Endothelial cell of umbilical vein (primary cell): Measurements from ENCODE around the gene OTX2. TPM values are rescaled to one million over a fixed set of nuclear protein-coding genes. Genes with fewer than 3 reads are reported as not detected.

Experiments
- BruUV-seq: library from RNA; stranded (reverse); fragments of 400-500 nt; replicated peaks from 2 replicates; lab custom pipeline; 2021; lab: Mats Ljungman, UMichigan
- CTCF ChIA-PET: fragments of 300-600, 350-600 bp; sonication (Branson Sonifier 250); formaldehyde crosslinking; loops from one replicate; lab custom pipeline; 2021; ENCODE audit warnings: antibody characterized with exemption, inconsistent platforms; lab: Charles Lee
- POLR2A ChIA-PET: fragments of 300-600, 350-600 bp; sonication (Branson Sonifier 250); formaldehyde crosslinking; loops from one replicate; lab custom pipeline; 2021; ENCODE audit warnings: antibody characterized with exemption, inconsistent platforms; lab: Charles Lee
- DNase-seq: peaks from one replicate; pipeline ENCODE4 v3.0.0-alpha.2; 2011; ENCODE audit warnings: low read depth, low spot score
- FAIRE-seq: peaks from 2 replicates; lab custom pipeline; 2011; peaks lifted over from hg19 to GRCh38; lab: Jason Lieb, UNC
- H2AFZ ChIP-seq: 2 replicates; pipeline ENCODE4 v1.6.0; 2012; ENCODE audit warnings: low read depth, low read length, control low read depth, inconsistent platforms
- H3K27ac ChIP-seq: 2 replicates; pipeline ENCODE4 v1.5.1; 2011; ENCODE audit warnings: low read depth, mild to moderate bottlenecking, control low read depth, low read length, moderate library complexity; ENCODE audit not compliant: insufficient read depth
- H3K27me3 ChIP-seq, 2 experiments: 2 replicates each; pipeline versions ENCODE4 v1.6.0 to v1.6.1; 2011; ENCODE audit warnings: low read length in 2 of 2, mixed read lengths in 1 of 2; ENCODE audit not compliant: control insufficient read depth in 2 of 2, insufficient read depth in 2 of 2
- H3K36me3 ChIP-seq, 2 experiments: 2 replicates in 1 of 2; 3 replicates in 1 of 2; pipeline ENCODE4 v1.5.1; 2011; ENCODE audit warnings: low read length in 2 of 2, mild to moderate bottlenecking in 1 of 2, moderate library complexity in 1 of 2; ENCODE audit not compliant: control insufficient read depth in 2 of 2, insufficient read depth in 2 of 2; ENCODE audit errors: extremely low read depth in 1 of 2
- H3K4me1 ChIP-seq: 3 replicates; pipeline ENCODE4 v1.5.1; 2011; ENCODE audit warnings: mild to moderate bottlenecking, low read length; ENCODE audit not compliant: control insufficient read depth, insufficient read depth; ENCODE audit errors: extremely low read depth
- H3K4me2 ChIP-seq: 2 replicates; pipeline ENCODE4 v1.6.1; 2011; ENCODE audit warnings: low read length, control low read depth, mixed read lengths; ENCODE audit not compliant: insufficient read depth
- H3K4me3 ChIP-seq, 3 experiments: fragments of 200-600 bp in 1 of 3; sonication (generic), shearing (Covaris generic) in 1 of 3; replicated peaks in 1 of 3; 2 replicates each; pipeline ENCODE4 v1.5.1; 2011 to 2016; ENCODE audit warnings: control low read depth in 3 of 3, low read length in 3 of 3, mild to moderate bottlenecking in 2 of 3, inconsistent platforms in 1 of 3, low read depth in 1 of 3, moderate library complexity in 1 of 3; ENCODE audit not compliant: insufficient read depth in 1 of 3
- H3K79me2 ChIP-seq: 2 replicates; pipeline ENCODE4 v1.6.0; 2012; ENCODE audit warnings: low read length, inconsistent platforms; ENCODE audit not compliant: control insufficient read depth, insufficient read depth
- H3K9ac ChIP-seq: replicated peaks from 2 replicates; pipeline ENCODE3; 2011; ENCODE audit warnings: low read length, control low read depth; ENCODE audit not compliant: insufficient read depth; ENCODE audit errors: extremely low read depth
- H3K9me1 ChIP-seq: replicated peaks from 3 replicates; pipeline ENCODE4 v1.6.0; 2011; ENCODE audit warnings: mild to moderate bottlenecking, low read length; ENCODE audit not compliant: control insufficient read depth, insufficient read depth; ENCODE audit errors: extremely low read depth
- H3K9me3 ChIP-seq: replicated peaks from 2 replicates; pipeline ENCODE4 v1.5.1; 2012; ENCODE audit warnings: low read length, inconsistent platforms; ENCODE audit not compliant: control insufficient read depth, insufficient read depth
- H4K20me1 ChIP-seq: replicated peaks from 2 replicates; pipeline ENCODE3; 2011; ENCODE audit warnings: mild to moderate bottlenecking, low read length; ENCODE audit not compliant: control insufficient read depth, insufficient read depth; ENCODE audit errors: extremely low read depth
- CTCF ChIP-seq, 2 donors: IDR thresholded peaks; 1 replicate in 1 of 2; 2 replicates in 1 of 2; pipeline ENCODE4 v1.5.1; 2011; ENCODE audit warnings: low read length in 2 of 2, mild to moderate bottlenecking in 2 of 2, moderate library complexity in 2 of 2, control low read depth in 1 of 2, inconsistent platforms in 1 of 2, low read depth in 1 of 2; ENCODE audit not compliant: insufficient read depth in 1 of 2; ENCODE audit errors: extremely low read depth in 1 of 2
- EZH2 ChIP-seq: IDR thresholded peaks from 2 replicates; pipeline ENCODE4 v1.6.1; 2012; ENCODE audit warnings: borderline replicate concordance, low read depth, mild to moderate bottlenecking, moderate library complexity, low read length, inconsistent platforms; ENCODE audit not compliant: severe bottlenecking
- FOS ChIP-seq: IDR thresholded peaks from 2 replicates; pipeline ENCODE4 v1.6.1; 2011; ENCODE audit warnings: mild to moderate bottlenecking, low read length, moderate library complexity, borderline replicate concordance; ENCODE audit not compliant: insufficient read depth
- GATA2 ChIP-seq: IDR thresholded peaks from 2 replicates; pipeline ENCODE4 v1.7.0; 2011; ENCODE audit warnings: low read depth, mild to moderate bottlenecking, moderate library complexity, mixed read lengths, low read length; ENCODE audit not compliant: insufficient read length, insufficient read depth
- JUN ChIP-seq: IDR thresholded peaks from 2 replicates; pipeline ENCODE4 v1.6.1; 2011; ENCODE audit warnings: borderline replicate concordance, low read depth; ENCODE audit not compliant: insufficient read length, insufficient read depth
- MAX ChIP-seq: IDR thresholded peaks from 2 replicates; pipeline ENCODE4 v1.6.1; 2011; ENCODE audit not compliant: insufficient read depth, insufficient read length
- MYC ChIP-seq: IDR thresholded peaks from one replicate; pipeline ENCODE4 v1.6.1; 2011; ENCODE audit warnings: mild to moderate bottlenecking, low read depth, low read length
- POLR2A ChIP-seq: IDR thresholded peaks from 2 replicates; pipeline ENCODE4 v1.6.1; 2012; ENCODE audit warnings: low read depth, mild to moderate bottlenecking, control low read depth, low read length
- POLR2AphosphoS5 ChIP-seq: IDR thresholded peaks from 2 replicates; pipeline ENCODE4 v1.6.1; 2012; ENCODE audit warnings: low read depth, mild to moderate bottlenecking, control low read depth, low read length, moderate library complexity; ENCODE audit not compliant: insufficient read depth
- dilution Hi-C: fragments of 300-500 bp; cut with MboI; formaldehyde crosslinking; loops from one replicate; pipeline ENCODE4 v1.15.0; 2019; ENCODE audit warnings: low sequenced_read_pairs; ENCODE audit not compliant: extremely low pct_ligation_motif_present
- intact Hi-C: fragments of 100-400 bp; cut with micrococcal nuclease; formaldehyde crosslinking; loops from one replicate; pipeline ENCODE4 v1.10.0; 2022
- polyA plus RNA-seq, 4 experiments: library from polyadenylated mRNA; depleted of rRNA in 3 of 4; stranded (reverse) in 3 of 4; unstranded in 1 of 4; fragments of >200 nt; gene quantifications; 2 replicates each; pipeline versions ENCODE4 v1.2.1 to v1.2.3, GENCODE V29; 2011 to 2012; ENCODE audit warnings: missing spikeins in 1 of 4
- total RNA-seq: library from RNA; stranded (reverse); gene quantifications from 2 replicates; pipeline ENCODE4 v1.2.3, GENCODE V29; 2021

Gene OTX2
- total and polyA plus RNA-seq, 2 donors (not counting 3 experiments of a cell fraction or from before 2014, with no cell fraction given), result not detected

GRCh38 chr14:56807386-56808109, 2.7 kb downstream of the OTX2 start:
- Histone ChIP-seq H3K4me1 (no peaks in the 10 kb centered on the region), H2AFZ (no peak overlapping the region), H3K9me1 (no peaks in the 10 kb centered on the region), H3K36me3 (no peaks in the 10 kb centered on the region), H3K27ac (no peak overlapping the region), H3K79me2 (no peaks in the 10 kb centered on the region), H3K9me3 (no peaks in the 10 kb centered on the region), H4K20me1 (no peaks in the 10 kb centered on the region), H3K4me3 (no peak overlapping the region), H3K27me3 (peaks cover 88 to 99% of the 10 kb centered on the region in 2 experiments), H3K9ac (no peak overlapping the region), H3K4me2 (no peak overlapping the region)
- dilution Hi-C loops, result no loop called here
- ChIA-PET POLR2A (no interaction called here), CTCF (no interaction called here)
- FAIRE-seq (no peak), DNase-seq (no peak)
- no TSS peak for BruUV-seq
- intact Hi-C loops, result no loop called here
- TF ChIP-seq POLR2A (no peak), GATA2 (no peak), CTCF (IDR thresholded peaks at IDR 0.05; ENCODE audit: extremely low read depth in 1 of 2, insufficient read depth in 1 of 2, low read depth in 1 of 2, low read length in 2 of 2) (no peak), JUN (no peak), MYC (no peak), EZH2 (no peak), MAX (no peak), FOS (no peak), POLR2AphosphoS5 (no peak)
